Keratinocyte (primary cell): ENCODE results near the gene SLC7A5.

ENCODE experiments used
- CTCF ChIP-seq, 3 experiments: IDR thresholded peaks in 1 of 3; conservative IDR thresholded peaks in 1 of 3; optimal IDR thresholded peaks in 1 of 3; 2 replicates in 2 of 3; 3 replicates in 1 of 3; pipeline versions ENCODE3 to v1.5.1; 2011; ENCODE audit warnings: low read length in 3 of 3, mild to moderate bottlenecking in 3 of 3, moderate library complexity in 2 of 3, control low read depth in 1 of 3, inconsistent platforms in 1 of 3; ENCODE audit not compliant: insufficient read depth in 2 of 3; ENCODE audit errors: extremely low read depth in 1 of 3
- EZH2 ChIP-seq: IDR thresholded peaks from one replicate; pipeline ENCODE4 v1.6.1; 2012; ENCODE audit warnings: inconsistent platforms, mild to moderate bottlenecking, low read length, moderate library complexity

GRCh38 chr16:87841340-87842208 is 27.7 kb downstream of the SLC7A5 start:
- TF ChIP-seq CTCF (optimal IDR thresholded peaks at IDR 0.05 in 1 of 3, IDR thresholded peaks at IDR 0.05 in 1 of 3, conservative IDR thresholded peaks at IDR 0.05 in 1 of 3; ENCODE audit: extremely low read depth in 1 of 3, insufficient read depth in 2 of 3, low read length in 3 of 3) (no peak), EZH2 (no peak)
